Gastrocnemius medialis (tissue), 4 donors: ENCODE results near the gene DYSF. TPM values are rescaled to one million over a fixed set of nuclear protein-coding genes. Genes with fewer than 3 reads are reported as not detected.

ENCODE experiments used
- ATAC-seq, 2 donors: fragments of 150-250 bp; one replicate each; pipeline ENCODE4 v1.9.1; 2016
- DNase-seq, 2 donors: peaks; one replicate each; pipeline ENCODE4 v3.0.0-alpha.2; 2019
- H3K27ac ChIP-seq, 4 donors: fragments of 200-600 bp; sonication (generic); 1 replicate in 1 of 4; 2 replicates in 3 of 4; pipeline ENCODE4 v1.5.1; 2016 to 2018; ENCODE audit warnings: mild to moderate bottlenecking in 2 of 4, moderate library complexity in 1 of 4
- H3K27me3 ChIP-seq, 3 donors: fragments of 200-600 bp; sonication (generic) in 2 of 3; 1 replicate in 1 of 3; 2 replicates in 2 of 3; pipeline versions ENCODE4 v1.5.1 to v1.6.0; 2016 to 2019; ENCODE audit warnings: mild to moderate bottlenecking in 1 of 3, moderate library complexity in 1 of 3
- H3K36me3 ChIP-seq, 2 donors: fragments of 200-600 bp; sonication (generic) in 1 of 2; one replicate each; pipeline ENCODE4 v1.5.1; 2017 to 2018
- H3K4me1 ChIP-seq, 2 donors: fragments of 200-600 bp; sonication (generic) in 1 of 2; one replicate each; pipeline ENCODE4 v1.5.1; 2016 to 2017; ENCODE audit warnings: mild to moderate bottlenecking in 2 of 2
- H3K4me3 ChIP-seq, 4 donors: fragments of 200-600 bp; sonication (generic) in 3 of 4; 1 replicate in 1 of 4; 2 replicates in 3 of 4; pipeline ENCODE4 v1.5.1; 2016 to 2019; ENCODE audit warnings: mild to moderate bottlenecking in 2 of 4
- H3K9me3 ChIP-seq, 3 donors: fragments of 200-600 bp; sonication (generic) in 2 of 3; 1 replicate in 1 of 3; 2 replicates in 2 of 3; pipeline ENCODE4 v1.5.1; 2016 to 2019
- POLR2A ChIP-seq, 2 donors: fragments of 450-650 bp; IDR thresholded peaks; one replicate each; pipeline ENCODE4 v1.6.1; 2017; ENCODE audit warnings: antibody characterized with exemption in 2 of 2, mild to moderate bottlenecking in 2 of 2, moderate library complexity in 2 of 2
- in situ Hi-C, 4 donors: fragments of 200-750 bp; cut with MboI; loops; one replicate each; pipeline versions ENCODE4 v1.15.0 to v1.8.0; 2017; ENCODE audit warnings: low sequenced_read_pairs in 4 of 4
- intact Hi-C: fragments of 100-400 bp; cut with DNase I; formaldehyde crosslinking; loops from one replicate; pipeline ENCODE4 v1.15.1; 2023; ENCODE audit warnings: low total_unique reads
- total RNA-seq, 4 donors: library from RNA; depleted of rRNA; stranded (reverse); fragments of >200 nt; gene quantifications; one replicate each; pipeline versions ENCODE4 v1.1.0 to v1.2.3, GENCODE V29; 2016
- TF ChIP-seq, protein P1 (sequence below), 5 experiments: fragments of 450-650 bp in 3 of 5; fragments of 200-600 bp in 2 of 5; sonication (generic) in 2 of 5; IDR thresholded peaks in 4 of 5; conservative IDR thresholded peaks in 1 of 5; 1 replicate in 4 of 5; 2 replicates in 1 of 5; pipeline ENCODE4 v1.5.1; 2016 to 2019; ENCODE audit warnings: antibody characterized with exemption in 5 of 5, mild to moderate bottlenecking in 3 of 5, moderate library complexity in 3 of 5

DYSF gene
- total RNA-seq, 4 donors from 2014 or later: 40.7 to 267 (median 153) TPM

DNA sequence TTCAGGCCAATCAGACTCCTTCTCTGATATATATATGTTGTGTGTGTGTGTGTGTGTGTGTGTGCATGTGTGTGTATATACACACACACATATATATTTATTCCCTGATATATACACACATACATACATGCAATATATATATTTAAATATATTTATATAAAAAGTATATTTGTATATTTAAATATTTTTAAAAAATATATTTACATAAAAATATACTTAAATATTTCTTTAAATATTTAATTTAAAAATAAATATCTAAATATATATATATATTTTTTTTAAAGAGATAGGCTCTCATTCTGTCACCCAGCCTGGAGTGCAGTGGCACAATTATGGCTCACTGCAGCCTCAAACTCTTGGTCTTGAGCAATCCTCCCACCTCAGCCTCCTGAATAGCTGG lies 281.3 kb downstream of the DYSF start:
- no peak overlapping the region for H3K27ac ChIP-seq
- in situ Hi-C loops (no loop called here), intact Hi-C loops (no loop called here)
- H3K9me3 ChIP-seq: no peaks in the 10 kb centered on the region
- no peak overlapping the region for H3K4me3 ChIP-seq
- ATAC-seq (no peak), DNase-seq (no peak)
- TF ChIP-seq POLR2A (IDR thresholded peaks at IDR 0.05): no peak
- TF ChIP-seq, protein P1, sequence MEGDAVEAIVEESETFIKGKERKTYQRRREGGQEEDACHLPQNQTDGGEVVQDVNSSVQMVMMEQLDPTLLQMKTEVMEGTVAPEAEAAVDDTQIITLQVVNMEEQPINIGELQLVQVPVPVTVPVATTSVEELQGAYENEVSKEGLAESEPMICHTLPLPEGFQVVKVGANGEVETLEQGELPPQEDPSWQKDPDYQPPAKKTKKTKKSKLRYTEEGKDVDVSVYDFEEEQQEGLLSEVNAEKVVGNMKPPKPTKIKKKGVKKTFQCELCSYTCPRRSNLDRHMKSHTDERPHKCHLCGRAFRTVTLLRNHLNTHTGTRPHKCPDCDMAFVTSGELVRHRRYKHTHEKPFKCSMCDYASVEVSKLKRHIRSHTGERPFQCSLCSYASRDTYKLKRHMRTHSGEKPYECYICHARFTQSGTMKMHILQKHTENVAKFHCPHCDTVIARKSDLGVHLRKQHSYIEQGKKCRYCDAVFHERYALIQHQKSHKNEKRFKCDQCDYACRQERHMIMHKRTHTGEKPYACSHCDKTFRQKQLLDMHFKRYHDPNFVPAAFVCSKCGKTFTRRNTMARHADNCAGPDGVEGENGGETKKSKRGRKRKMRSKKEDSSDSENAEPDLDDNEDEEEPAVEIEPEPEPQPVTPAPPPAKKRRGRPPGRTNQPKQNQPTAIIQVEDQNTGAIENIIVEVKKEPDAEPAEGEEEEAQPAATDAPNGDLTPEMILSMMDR (IDR thresholded peaks at IDR 0.05 in 4 of 5, conservative IDR thresholded peaks at IDR 0.05 in 1 of 5): no peak
- no peaks in the 10 kb centered on the region for H3K27me3 ChIP-seq
- no peaks in the 10 kb centered on the region for H3K36me3 ChIP-seq
- peaks cover 4 to 13% of the 10 kb centered on the region in 2 donors for H3K4me1 ChIP-seq

DNA sequence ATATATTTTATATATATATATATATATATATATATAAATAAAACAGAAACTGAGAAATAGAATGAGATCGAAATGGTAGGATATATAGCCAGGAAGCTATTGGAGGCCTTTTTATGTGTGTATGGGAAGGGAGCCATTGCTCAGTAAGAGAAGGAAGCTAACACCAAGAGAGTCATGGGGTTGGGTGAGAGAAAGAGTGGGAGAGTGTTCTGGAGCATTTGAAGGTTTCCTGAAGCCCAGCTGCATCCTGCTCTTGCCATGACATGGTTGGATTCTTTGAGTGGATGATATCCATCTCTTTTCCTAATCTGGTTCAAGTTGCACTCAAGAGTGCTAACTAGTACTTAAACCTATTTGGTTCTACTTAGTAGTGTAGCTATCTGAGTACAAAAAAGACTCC lies 282.3 kb downstream of the DYSF start:
- peaks cover 4 to 13% of the 10 kb centered on the region in 2 donors for H3K4me1 ChIP-seq
- H3K4me3 ChIP-seq: no peak overlapping the region
- DNase-seq (no peak), ATAC-seq (no peak)
- H3K36me3 ChIP-seq: no peaks in the 10 kb centered on the region
- H3K27ac ChIP-seq: no peak overlapping the region
- intact Hi-C loops (no loop called here), in situ Hi-C loops (no loop called here)
- TF ChIP-seq, protein P1 (IDR thresholded peaks at IDR 0.05 in 4 of 5, conservative IDR thresholded peaks at IDR 0.05 in 1 of 5): no peak
- no peak for TF ChIP-seq POLR2A (IDR thresholded peaks at IDR 0.05)
- H3K27me3 ChIP-seq: no peaks in the 10 kb centered on the region
- H3K9me3 ChIP-seq: peaks cover 0 to 3% (median 0%) of the 10 kb centered on the region in 3 donors

Other genes with a start within 250 kb of the DYSF start
- gene PAIP2B, start 226.5 kb upstream of the DYSF start, total RNA-seq: 10 to 100 TPM; 14.6 to 32.6 (median 15.9) TPM
- gene ZNF638, start 121.8 kb upstream of the DYSF start, total RNA-seq: 100 to 1,000 TPM in 2 of 4 donors, 10 to 100 TPM in 2; 69.7 to 152 (median 95.0) TPM